ENCODE measurements around the gene OTOG.

GRCh38 chr11:17613428-17613962 lies 66.4 kb downstream of the OTOG start:
- TF ChIP-seq CTCF (IDR thresholded peaks at IDR 0.05; ENCODE audit: insufficient read depth, low read length) (no peak), GABPA (IDR thresholded peaks at IDR 0.05; ENCODE audit: low read depth) (no peak), POLR2AphosphoS5 (IDR thresholded peaks at IDR 0.05; ENCODE audit: low read depth) (no peak)
- TF ChIP-seq, protein P1, sequence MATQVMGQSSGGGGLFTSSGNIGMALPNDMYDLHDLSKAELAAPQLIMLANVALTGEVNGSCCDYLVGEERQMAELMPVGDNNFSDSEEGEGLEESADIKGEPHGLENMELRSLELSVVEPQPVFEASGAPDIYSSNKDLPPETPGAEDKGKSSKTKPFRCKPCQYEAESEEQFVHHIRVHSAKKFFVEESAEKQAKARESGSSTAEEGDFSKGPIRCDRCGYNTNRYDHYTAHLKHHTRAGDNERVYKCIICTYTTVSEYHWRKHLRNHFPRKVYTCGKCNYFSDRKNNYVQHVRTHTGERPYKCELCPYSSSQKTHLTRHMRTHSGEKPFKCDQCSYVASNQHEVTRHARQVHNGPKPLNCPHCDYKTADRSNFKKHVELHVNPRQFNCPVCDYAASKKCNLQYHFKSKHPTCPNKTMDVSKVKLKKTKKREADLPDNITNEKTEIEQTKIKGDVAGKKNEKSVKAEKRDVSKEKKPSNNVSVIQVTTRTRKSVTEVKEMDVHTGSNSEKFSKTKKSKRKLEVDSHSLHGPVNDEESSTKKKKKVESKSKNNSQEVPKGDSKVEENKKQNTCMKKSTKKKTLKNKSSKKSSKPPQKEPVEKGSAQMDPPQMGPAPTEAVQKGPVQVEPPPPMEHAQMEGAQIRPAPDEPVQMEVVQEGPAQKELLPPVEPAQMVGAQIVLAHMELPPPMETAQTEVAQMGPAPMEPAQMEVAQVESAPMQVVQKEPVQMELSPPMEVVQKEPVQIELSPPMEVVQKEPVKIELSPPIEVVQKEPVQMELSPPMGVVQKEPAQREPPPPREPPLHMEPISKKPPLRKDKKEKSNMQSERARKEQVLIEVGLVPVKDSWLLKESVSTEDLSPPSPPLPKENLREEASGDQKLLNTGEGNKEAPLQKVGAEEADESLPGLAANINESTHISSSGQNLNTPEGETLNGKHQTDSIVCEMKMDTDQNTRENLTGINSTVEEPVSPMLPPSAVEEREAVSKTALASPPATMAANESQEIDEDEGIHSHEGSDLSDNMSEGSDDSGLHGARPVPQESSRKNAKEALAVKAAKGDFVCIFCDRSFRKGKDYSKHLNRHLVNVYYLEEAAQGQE (IDR thresholded peaks at IDR 0.05; ENCODE audit: insufficient replicate concordance, low read depth), result no peak

Data from HL-60 (cell line).